ENCODE measurements around the gene DGKA.
A peak's percentile ranks its signal among the peaks of the same experiment; 100 is the strongest.

- TF ChIP-seq CTCF (IDR thresholded peaks at IDR 0.05): peak; percentile 46 to 54
- TF ChIP-seq POLR2A (IDR thresholded peaks at IDR 0.05): no peak
- no peak for TF ChIP-seq POLR2AphosphoS5 (IDR thresholded peaks at IDR 0.05)
- TF ChIP-seq EP300 (IDR thresholded peaks at IDR 0.05): no peak
Observed at GRCh38 chr12:55930771-55931316, at the start of gene DGKA.

Data from suprapubic skin (tissue), 4 donors.